GM20000 (cell line): Measurements from ENCODE around the gene HSD17B2.

Experiments used
- DNase-seq: peaks from one replicate; pipeline ENCODE4 v3.0.0; 2012; ENCODE audit warnings: low spot score
- CTCF ChIP-seq: IDR thresholded peaks from 2 replicates; pipeline ENCODE4 v1.5.1; 2012; ENCODE audit warnings: mild to moderate bottlenecking, control low read depth; ENCODE audit errors: extremely low read depth, missing control alignments

The HSD17B2 gene

GRCh38 chr16:82034981-82035612 lies at the start of gene HSD17B2:
Gene HSD17B2 (plus strand): TSS chr16:82035253. CDS start chr16:82035425, 172 bp downstream.
- DNase-seq: no peak
- no peak for TF ChIP-seq CTCF

DNA sequence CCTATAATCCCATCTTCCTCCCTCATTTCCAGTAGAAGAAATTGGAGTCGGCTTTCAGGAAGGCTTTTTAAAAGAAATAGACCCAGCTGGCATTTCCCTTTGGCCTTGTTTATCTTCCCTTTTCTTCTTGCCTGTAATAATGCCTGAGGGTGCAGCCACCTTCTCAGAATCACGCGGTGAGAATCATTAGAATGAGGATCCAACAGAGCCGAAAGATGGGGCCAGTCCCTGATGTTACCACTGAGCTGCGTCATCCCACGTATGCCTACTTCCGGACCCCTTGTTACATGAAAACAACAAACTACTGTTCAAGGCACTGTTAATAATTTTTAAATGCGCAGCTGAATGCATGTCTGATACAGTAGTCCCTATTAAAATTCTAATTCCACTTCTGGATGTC lies 47.9 kb upstream of the HSD17B2 start:
- TF ChIP-seq CTCF: no peak
- no peak for DNase-seq

GRCh38 chr16:81987706-81988105 lies 47.3 kb upstream of the HSD17B2 start:
- DNase-seq: no peak
- TF ChIP-seq CTCF: no peak

DNA sequence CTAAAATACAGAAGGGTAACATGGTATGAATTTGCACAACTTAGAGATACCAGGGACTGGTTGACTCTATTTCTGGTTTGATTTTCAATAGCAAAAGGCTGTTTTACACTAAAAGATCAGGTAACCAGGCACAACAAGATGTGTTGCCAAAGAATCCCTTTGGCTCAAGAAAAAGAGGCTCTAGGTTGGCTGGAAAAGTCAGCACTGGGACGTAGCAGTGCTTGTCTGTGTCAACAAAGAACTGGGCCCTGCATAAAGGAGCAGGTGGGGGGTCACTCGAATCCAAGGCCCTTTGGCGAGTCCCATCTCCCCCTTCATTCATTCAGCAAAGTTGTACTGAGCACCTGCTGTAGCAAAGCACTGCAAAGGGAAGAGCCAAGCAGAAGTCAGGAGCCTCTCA lies 42.2 kb upstream of the HSD17B2 start:
- DNase-seq: no peak
- no peak for TF ChIP-seq CTCF

GRCh38 chr16:81994485-81994884 lies 40.6 kb upstream of the HSD17B2 start:
- no peak for DNase-seq
- no peak for TF ChIP-seq CTCF

DNA sequence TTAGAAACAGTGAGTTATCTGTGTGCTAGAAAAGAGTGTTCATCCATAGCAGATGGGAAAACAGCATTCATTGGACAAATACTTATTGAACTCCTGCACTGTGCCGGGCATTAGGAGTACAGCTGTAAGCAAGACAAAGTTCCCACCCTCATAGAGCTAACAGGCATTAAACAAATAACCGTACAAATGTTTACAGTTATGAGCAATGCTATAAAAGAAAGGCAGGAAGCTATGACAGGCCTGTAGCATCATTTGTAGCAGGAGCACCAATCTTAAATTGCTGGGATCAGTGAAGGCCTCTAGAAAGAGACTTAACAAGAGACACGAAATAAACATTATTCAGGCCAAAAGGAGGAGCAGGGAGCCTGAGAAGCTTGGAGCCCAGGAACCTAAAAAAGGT lies 39.4 kb upstream of the HSD17B2 start:
- DNase-seq: no peak
- TF ChIP-seq CTCF: no peak

- no peak for TF ChIP-seq CTCF
- no peak for DNase-seq
Measured at GRCh38 chr16:81996664-81997509, 38.2 kb upstream of the HSD17B2 start.
